ENCODE measurements around the gene KIAA0408. TPM values are rescaled to one million over a fixed set of nuclear protein-coding genes. Genes with fewer than 3 reads are reported as not detected.
A peak's percentile ranks its signal among the peaks of the same experiment; 100 is the strongest.

KIAA0408 gene
- total RNA-seq, 1 donor from 2014 or later = 0.45 TPM

- Mint-ChIP-seq H3K4me3 (ENCODE audit: unreplicated experiment) (no peak overlapping the region), H3K36me3 (ENCODE audit: low read depth) (no peaks in the 10 kb centered on the region), H3K27me3 (ENCODE audit: low read depth) (no peaks in the 10 kb centered on the region), H3K27ac (ENCODE audit: unreplicated experiment) (peak overlapping the region; percentile 84), H3K4me1 (ENCODE audit: low read depth) (peaks cover 37% of the 10 kb centered on the region), H3K9me3 (ENCODE audit: low read depth) (no peaks in the 10 kb centered on the region)
- DNase-seq (ENCODE audit: low spot score) = no peak
- no peak for TF ChIP-seq CTCF (IDR thresholded peaks at IDR 0.05)
Observed at GRCh38 chr6:127464161-127464880, 5.1 kb upstream of the KIAA0408 start.

GRCh38 chr6:127463056-127463455 is 3.9 kb upstream of the KIAA0408 start:
- no peaks in the 10 kb centered on the region for H3K9me3 Mint-ChIP-seq (ENCODE audit: low read depth)
- DNase-seq (ENCODE audit: low spot score) = no peak
- no peak overlapping the region for H3K4me3 Mint-ChIP-seq (ENCODE audit: unreplicated experiment)
- H3K36me3 Mint-ChIP-seq (ENCODE audit: low read depth) = no peaks in the 10 kb centered on the region
- peaks cover 47% of the 10 kb centered on the region for H3K4me1 Mint-ChIP-seq (ENCODE audit: low read depth)
- peak overlapping the region; percentile 15 for H3K27ac Mint-ChIP-seq (ENCODE audit: unreplicated experiment)
- no peak for TF ChIP-seq CTCF (IDR thresholded peaks at IDR 0.05)
- H3K27me3 Mint-ChIP-seq (ENCODE audit: low read depth) = no peaks in the 10 kb centered on the region

- no peak for DNase-seq (ENCODE audit: low spot score)
- H3K27me3 Mint-ChIP-seq (ENCODE audit: low read depth) = no peaks in the 10 kb centered on the region
- no peak overlapping the region for H3K4me3 Mint-ChIP-seq (ENCODE audit: unreplicated experiment)
- H3K36me3 Mint-ChIP-seq (ENCODE audit: low read depth) = no peaks in the 10 kb centered on the region
- TF ChIP-seq CTCF (IDR thresholded peaks at IDR 0.05) = peak; percentile 20
- H3K27ac Mint-ChIP-seq (ENCODE audit: unreplicated experiment) = no peak overlapping the region
- no peaks in the 10 kb centered on the region for H3K9me3 Mint-ChIP-seq (ENCODE audit: low read depth)
- H3K4me1 Mint-ChIP-seq (ENCODE audit: low read depth) = peaks cover 50% of the 10 kb centered on the region
Observed at GRCh38 chr6:127462376-127462775, 3.2 kb upstream of the KIAA0408 start.

GRCh38 chr6:127460465-127460864 is 1.3 kb upstream of the KIAA0408 start:
- TF ChIP-seq CTCF (IDR thresholded peaks at IDR 0.05) = no peak
- Mint-ChIP-seq H3K27me3 (ENCODE audit: low read depth) (no peaks in the 10 kb centered on the region), H3K36me3 (ENCODE audit: low read depth) (no peaks in the 10 kb centered on the region), H3K27ac (ENCODE audit: unreplicated experiment) (no peak overlapping the region), H3K4me3 (ENCODE audit: unreplicated experiment) (no peak overlapping the region), H3K9me3 (ENCODE audit: low read depth) (no peaks in the 10 kb centered on the region), H3K4me1 (ENCODE audit: low read depth) (peaks cover 51% of the 10 kb centered on the region)
- DNase-seq (ENCODE audit: low spot score) = no peak

GRCh38 chr6:127458817-127459216 is 372 bp downstream of the KIAA0408 start:
- TF ChIP-seq CTCF (IDR thresholded peaks at IDR 0.05) = no peak
- H3K36me3 Mint-ChIP-seq (ENCODE audit: low read depth) = no peaks in the 10 kb centered on the region
- no peak overlapping the region for H3K4me3 Mint-ChIP-seq (ENCODE audit: unreplicated experiment)
- no peaks in the 10 kb centered on the region for H3K27me3 Mint-ChIP-seq (ENCODE audit: low read depth)
- no peak for DNase-seq (ENCODE audit: low spot score)
- no peaks in the 10 kb centered on the region for H3K9me3 Mint-ChIP-seq (ENCODE audit: low read depth)
- H3K27ac Mint-ChIP-seq (ENCODE audit: unreplicated experiment) = no peak overlapping the region
- H3K4me1 Mint-ChIP-seq (ENCODE audit: low read depth) = peaks cover 35% of the 10 kb centered on the region
